Retina (tissue), 1 donor: Measurements from ENCODE around the gene MED17.

Experiments
- DNase-seq: peaks from one replicate; pipeline ENCODE4 v3.0.0-alpha.2; 2016

MED17 gene

GRCh38 chr11:93819966-93820695, 36.0 kb downstream of the MED17 start:
- DNase-seq, result no peak

- DNase-seq, result no peak
These were observed 36.8 kb downstream of the MED17 start for GRCh38 chr11:93820847-93821246.

GRCh38 chr11:93821617-93822016, 37.5 kb downstream of the MED17 start:
- DNase-seq, result no peak

- no peak for DNase-seq
These were observed 38.3 kb downstream of the MED17 start for GRCh38 chr11:93822359-93822758.

- no peak for DNase-seq
These were observed 39.1 kb downstream of the MED17 start for GRCh38 chr11:93823210-93823609.

GRCh38 chr11:93827363-93827762, 43.3 kb downstream of the MED17 start:
- DNase-seq, result no peak

- DNase-seq, result no peak
These were observed 45.5 kb downstream of the MED17 start for GRCh38 chr11:93829598-93829997.

- no peak for DNase-seq
These were observed 47.5 kb downstream of the MED17 start for GRCh38 chr11:93831343-93832127.

- DNase-seq, result no peak
These were observed 48.7 kb downstream of the MED17 start for GRCh38 chr11:93832780-93833179.

- DNase-seq, result no peak
These were observed 54.9 kb downstream of the MED17 start for GRCh38 chr11:93838967-93839366.

GRCh38 chr11:93840180-93840579, 56.1 kb downstream of the MED17 start:
- no peak for DNase-seq

GRCh38 chr11:93840981-93841380, 56.9 kb downstream of the MED17 start:
- no peak for DNase-seq

GRCh38 chr11:93841446-93841845, 57.4 kb downstream of the MED17 start:
- DNase-seq, result no peak

GRCh38 chr11:93842034-93842433, 58.0 kb downstream of the MED17 start:
- DNase-seq, result no peak

GRCh38 chr11:93842461-93842860, 58.4 kb downstream of the MED17 start:
- no peak for DNase-seq

GRCh38 chr11:93843906-93844305, 59.8 kb downstream of the MED17 start:
- DNase-seq, result no peak

- DNase-seq, result no peak
These were observed 60.5 kb downstream of the MED17 start for GRCh38 chr11:93844568-93844967.

- no peak for DNase-seq
These were observed 61.4 kb downstream of the MED17 start for GRCh38 chr11:93845181-93846092.

GRCh38 chr11:93846411-93846810, 62.3 kb downstream of the MED17 start:
- no peak for DNase-seq

- no peak for DNase-seq
These were observed 65.1 kb downstream of the MED17 start for GRCh38 chr11:93849201-93849600.

- DNase-seq, result peak; percentile 77
These were observed 65.9 kb downstream of the MED17 start for GRCh38 chr11:93849751-93850593.

- no peak for DNase-seq
These were observed 66.5 kb downstream of the MED17 start, which contains the start of gene VSTM5 for GRCh38 chr11:93850594-93851018. VSTM5 (minus strand) TSS chr11:93850618; CDS start chr11:93850502, 116 bp downstream.
